Hematopoietic multipotent progenitor cell treated with erythropoietin and hydrocortisone succinate and interleukin-3 and kit ligand, for 17 days (in vitro differentiated cells): ENCODE results near the gene ICE2.

Experiments used
- DNase-seq: peaks from one replicate; pipeline ENCODE4 v3.0.0-alpha.2; 2015; ENCODE audit warnings: low spot score

The ICE2 gene

GRCh38 chr15:60386615-60387014 is 92.3 kb downstream of the ICE2 start:
- DNase-seq: no peak

GRCh38 chr15:60385620-60386552 is 93.1 kb downstream of the ICE2 start:
- no peak for DNase-seq

- DNase-seq: no peak
Measured at GRCh38 chr15:60384526-60385126, 94.3 kb downstream of the ICE2 start.

DNA sequence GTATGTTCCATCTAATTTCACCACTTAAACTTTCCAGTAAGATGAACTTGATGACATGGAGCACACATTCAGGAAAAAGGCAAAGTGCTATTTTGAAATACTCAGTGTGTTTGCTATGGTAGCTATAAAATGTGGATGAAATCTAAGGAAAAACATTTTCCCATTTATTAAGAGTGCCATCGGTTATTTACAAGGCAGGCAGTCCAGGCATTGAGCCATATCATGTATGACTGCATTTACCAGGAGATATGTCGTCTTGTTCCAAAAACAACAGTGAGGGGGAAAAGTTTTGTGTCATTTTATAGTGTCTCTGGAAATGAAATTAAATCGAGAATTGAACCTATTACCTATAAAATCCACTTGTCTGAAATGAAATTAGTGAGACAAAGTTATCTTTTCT is 94.9 kb downstream of the ICE2 start:
- DNase-seq: no peak

- DNase-seq: no peak
Measured at GRCh38 chr15:60382773-60383674, 95.9 kb downstream of the ICE2 start.

DNA sequence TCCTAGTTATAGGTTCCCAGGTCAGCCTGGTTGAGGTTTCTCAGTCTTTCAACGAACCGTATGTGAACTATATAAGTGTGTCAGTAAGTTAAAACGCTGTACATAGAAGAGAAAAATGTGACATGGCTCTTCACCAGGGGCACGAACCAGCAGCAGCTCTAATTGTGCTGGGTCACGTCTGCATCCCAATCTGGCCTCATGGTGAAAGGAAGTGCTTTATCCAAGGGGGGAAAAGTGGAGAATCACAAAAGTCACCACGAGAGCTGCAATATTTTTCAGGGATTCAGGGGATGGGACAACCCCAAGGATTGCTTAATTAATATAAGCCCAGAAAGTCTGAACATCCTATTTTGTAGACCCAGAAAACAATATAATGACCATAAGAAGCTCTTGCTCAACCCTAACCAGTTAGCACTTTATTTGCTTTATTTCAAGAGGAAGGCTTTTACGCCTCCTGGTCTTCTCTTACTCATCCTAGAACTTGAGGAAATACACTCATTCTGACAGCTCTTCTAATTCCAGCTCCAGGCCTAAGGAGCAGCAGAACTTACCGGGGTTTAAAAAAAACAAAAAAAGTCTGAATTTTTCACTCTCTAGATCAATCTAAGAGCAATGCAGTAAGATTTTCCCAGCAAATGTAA is 97.7 kb downstream of the ICE2 start:
- DNase-seq: no peak

GRCh38 chr15:60379525-60380274 is 99.2 kb downstream of the ICE2 start:
- no peak for DNase-seq

GRCh38 chr15:60379185-60379524 is 99.8 kb downstream of the ICE2 start:
- no peak for DNase-seq

- DNase-seq: no peak
Measured at GRCh38 chr15:60376677-60377095, 102.3 kb downstream of the ICE2 start.

- no peak for DNase-seq
Measured at GRCh38 chr15:60375306-60375705, 103.6 kb downstream of the ICE2 start.

DNA sequence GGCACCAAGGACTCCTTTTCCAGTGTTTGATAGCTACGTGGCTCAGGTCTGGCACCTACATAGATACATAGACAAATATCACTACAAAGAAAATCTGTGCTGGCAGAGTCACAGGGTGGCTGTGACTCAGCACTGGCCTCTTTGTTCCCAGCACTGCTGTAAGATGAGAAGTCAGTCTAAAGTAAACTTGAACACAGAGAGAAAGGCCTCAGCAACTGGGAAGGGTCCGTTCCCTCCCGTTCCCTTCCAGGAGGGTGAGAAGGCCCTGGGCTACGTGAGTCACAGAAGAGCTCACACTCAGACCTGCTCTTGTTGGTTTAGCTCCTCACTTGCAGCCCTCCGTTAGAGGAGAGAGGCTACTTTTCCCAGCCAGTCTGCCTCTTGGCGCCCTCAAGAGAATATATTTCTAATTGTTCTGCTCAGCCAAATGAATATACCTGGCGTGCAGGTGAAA is 104.3 kb downstream of the ICE2 start:
- DNase-seq: no peak

- no peak for DNase-seq
Measured at GRCh38 chr15:60374209-60374608, 104.7 kb downstream of the ICE2 start.

- DNase-seq: no peak
Measured at GRCh38 chr15:60373745-60374144, 105.2 kb downstream of the ICE2 start.

- DNase-seq: no peak
Measured at GRCh38 chr15:60373327-60373726, 105.6 kb downstream of the ICE2 start.

DNA sequence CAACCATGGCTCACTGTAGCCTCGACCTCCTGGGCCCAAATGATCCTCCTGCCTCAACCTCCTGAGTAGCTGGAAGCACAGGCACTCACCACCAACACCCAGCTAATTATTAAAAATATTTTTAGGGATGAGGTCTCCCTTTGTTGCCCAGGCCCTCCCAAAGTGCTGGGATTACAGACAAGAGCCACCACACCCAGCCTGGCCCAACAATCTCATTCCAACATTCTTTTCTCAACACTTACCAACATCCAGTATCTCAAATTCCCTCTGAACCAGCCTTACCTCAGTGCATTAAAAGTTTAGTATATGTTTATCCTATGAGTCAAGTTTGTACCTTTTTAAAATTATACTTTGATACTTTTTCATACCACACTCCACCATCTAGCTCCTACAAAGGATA is 106.2 kb downstream of the ICE2 start:
- no peak for DNase-seq

DNA sequence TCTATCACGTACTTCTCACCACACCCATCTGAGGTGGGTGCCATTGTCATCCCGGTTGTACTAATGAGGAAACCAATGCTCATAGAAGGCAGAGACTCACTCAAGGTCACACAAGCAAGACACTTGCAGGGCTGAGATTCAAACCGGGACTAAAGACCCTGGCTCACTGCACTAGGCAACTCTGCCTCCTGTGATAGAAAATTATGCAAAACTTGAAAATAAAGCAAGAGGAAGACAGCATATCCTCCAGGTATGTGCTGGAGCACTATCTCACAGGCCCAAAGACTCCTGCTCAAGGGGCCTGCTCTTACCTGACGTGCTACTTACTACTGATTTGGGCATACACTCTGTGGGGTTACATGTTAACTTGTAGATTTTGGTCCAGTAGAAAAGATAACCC is 106.7 kb downstream of the ICE2 start:
- DNase-seq: no peak

GRCh38 chr15:60371175-60372051 is 107.5 kb downstream of the ICE2 start:
- no peak for DNase-seq

- no peak for DNase-seq
Measured at GRCh38 chr15:60370869-60371136, 108.1 kb downstream of the ICE2 start.

GRCh38 chr15:60370105-60370868 is 108.7 kb downstream of the ICE2 start:
- DNase-seq: no peak

- DNase-seq: no peak
Measured at GRCh38 chr15:60369696-60370095, 109.2 kb downstream of the ICE2 start.
